Right lobe of liver (tissue), 4 donors: ENCODE data around the gene PCGF2.

Experiments used
- POLR2A ChIP-seq: fragments of 450-650 bp; IDR thresholded peaks from one replicate; pipeline ENCODE4 v1.6.1; 2017; ENCODE audit warnings: antibody characterized with exemption, mild to moderate bottlenecking
- TF ChIP-seq, protein P1 (sequence below), 4 donors: fragments of 200-600 bp in 3 of 4; fragments of 450-650 bp in 1 of 4; IDR thresholded peaks; one replicate each; pipeline versions ENCODE4 v1.5.1 to v1.8.0; 2016 to 2022; ENCODE audit warnings: antibody characterized with exemption in 4 of 4, mild to moderate bottlenecking in 2 of 4
- donor health status: DM: no; HTN: no; CAD: no.
- donor health status: DM: no; HTN: no; CAD: no.
- donor health status: DM: no; HTN: yes; CAD: no.

DNA sequence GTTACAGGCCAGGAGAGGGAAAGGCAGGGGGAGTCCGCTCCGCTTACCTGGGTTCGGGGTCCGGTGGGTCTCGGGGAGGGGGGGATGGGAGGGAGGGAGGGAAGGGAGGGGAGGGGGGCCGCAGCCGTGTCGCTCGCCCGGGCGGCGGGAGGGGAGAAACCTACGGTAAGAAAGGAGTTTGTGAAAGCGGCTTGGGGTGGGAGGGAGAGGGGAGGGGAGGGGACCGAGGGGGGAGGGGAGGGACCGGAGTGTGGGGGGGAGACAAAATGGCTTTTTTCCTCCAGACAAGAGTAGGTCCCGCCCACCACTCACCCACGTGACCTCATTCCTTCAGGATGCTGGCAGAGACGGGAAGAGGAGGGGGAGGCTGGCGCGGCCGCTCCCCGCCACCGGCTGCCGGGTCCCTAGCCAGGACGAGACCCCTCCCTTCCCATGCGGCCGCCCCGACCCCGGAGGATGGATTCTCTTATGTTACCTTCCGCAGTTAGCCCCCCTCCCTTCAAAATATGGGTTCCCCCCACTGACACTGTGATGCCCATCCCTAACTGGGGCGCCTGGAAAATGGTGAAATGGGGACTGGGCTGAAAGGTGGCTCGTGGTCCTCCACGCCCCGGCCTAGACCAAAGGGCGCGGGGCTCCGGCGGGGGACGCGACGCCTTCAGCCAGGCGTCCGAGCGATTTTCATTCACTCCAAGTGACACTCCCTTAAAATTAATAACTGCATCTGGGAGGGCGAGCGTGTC lies at the start of gene PCGF2:
- TF ChIP-seq, protein P1, sequence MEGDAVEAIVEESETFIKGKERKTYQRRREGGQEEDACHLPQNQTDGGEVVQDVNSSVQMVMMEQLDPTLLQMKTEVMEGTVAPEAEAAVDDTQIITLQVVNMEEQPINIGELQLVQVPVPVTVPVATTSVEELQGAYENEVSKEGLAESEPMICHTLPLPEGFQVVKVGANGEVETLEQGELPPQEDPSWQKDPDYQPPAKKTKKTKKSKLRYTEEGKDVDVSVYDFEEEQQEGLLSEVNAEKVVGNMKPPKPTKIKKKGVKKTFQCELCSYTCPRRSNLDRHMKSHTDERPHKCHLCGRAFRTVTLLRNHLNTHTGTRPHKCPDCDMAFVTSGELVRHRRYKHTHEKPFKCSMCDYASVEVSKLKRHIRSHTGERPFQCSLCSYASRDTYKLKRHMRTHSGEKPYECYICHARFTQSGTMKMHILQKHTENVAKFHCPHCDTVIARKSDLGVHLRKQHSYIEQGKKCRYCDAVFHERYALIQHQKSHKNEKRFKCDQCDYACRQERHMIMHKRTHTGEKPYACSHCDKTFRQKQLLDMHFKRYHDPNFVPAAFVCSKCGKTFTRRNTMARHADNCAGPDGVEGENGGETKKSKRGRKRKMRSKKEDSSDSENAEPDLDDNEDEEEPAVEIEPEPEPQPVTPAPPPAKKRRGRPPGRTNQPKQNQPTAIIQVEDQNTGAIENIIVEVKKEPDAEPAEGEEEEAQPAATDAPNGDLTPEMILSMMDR (IDR thresholded peaks at IDR 0.05), result no peak
- no peak for TF ChIP-seq POLR2A
